ENCODE data around the gene FAM83C.

The FAM83C gene

DNA sequence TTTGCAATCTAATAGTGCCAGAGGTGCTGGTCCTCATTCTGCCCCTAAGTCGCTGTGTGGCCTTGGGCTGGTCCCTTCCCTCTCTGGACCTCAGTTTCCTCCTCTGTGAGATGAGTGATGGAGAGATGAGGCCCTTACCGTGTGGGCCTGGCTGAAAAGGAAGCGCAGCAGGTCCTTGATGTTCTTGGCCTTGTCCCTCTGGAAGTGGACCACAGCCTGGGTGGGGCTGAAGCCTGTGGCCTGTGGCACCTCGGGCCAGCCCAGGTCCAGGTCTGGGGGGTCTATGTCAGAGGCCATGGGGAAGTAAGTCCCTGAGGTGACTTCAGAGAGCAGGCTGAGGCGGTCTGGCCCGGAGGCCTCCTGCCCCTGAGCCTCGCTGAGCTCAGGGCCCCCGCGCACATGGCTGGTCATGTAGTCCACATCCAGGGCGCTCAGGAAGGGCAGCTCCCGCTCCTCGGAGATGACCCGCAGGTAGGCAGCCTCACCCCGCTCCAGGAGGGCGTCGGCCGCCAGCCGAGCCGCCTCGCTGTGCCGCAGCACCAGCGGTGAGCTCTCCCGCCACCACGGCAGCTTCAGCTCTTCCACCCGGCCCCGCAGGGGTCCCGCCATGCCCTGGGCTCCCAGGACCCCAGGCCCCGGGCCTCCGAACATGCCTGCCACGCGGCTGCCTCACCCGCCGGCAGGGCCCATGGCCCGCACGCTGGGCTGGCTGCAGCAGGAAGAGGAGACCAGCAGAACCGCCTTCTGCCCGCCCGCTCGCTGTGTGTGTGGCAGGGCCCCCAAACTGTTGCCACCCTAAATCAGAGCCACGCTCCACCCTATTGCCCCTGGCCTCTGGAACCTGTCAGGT, at the start of gene FAM83C:
TSS of gene FAM83C (minus strand) at position 772 of the 850 bp plus-strand sequence. CDS start at position 651, 121 bp downstream.
- no peak for DNase-seq

DNA sequence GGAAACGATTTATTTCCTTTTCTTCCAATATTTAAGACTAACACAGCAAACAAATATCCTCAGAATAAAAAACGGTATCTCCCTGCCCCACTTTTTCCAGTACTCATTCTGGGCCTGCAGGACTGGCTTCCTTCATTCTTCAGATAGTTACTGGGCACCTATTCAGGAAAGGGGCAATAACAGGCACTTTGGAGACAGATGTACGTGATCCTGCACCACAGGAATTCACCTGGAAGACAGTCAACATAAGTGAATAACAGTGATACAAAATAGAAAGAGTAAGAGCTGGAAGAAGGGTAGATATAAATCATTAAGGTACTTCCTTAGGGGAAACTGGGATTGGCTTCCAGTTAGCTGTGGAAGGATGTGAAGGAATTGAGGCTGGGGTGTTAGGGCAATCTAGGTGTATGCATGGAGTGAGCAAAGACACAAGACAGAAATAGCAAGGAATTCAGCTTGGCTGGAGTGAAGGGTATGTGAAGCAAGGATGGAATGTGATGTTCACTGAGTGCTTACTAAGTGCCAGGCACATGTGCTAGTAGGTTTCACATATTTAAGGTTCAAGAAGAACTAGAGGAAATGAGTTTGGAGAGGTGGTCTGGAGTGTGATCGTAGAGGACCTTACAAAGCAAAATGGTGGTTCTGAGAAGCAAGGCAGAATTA, 49.3 kb upstream of the FAM83C start:
- no peak for DNase-seq

DNA sequence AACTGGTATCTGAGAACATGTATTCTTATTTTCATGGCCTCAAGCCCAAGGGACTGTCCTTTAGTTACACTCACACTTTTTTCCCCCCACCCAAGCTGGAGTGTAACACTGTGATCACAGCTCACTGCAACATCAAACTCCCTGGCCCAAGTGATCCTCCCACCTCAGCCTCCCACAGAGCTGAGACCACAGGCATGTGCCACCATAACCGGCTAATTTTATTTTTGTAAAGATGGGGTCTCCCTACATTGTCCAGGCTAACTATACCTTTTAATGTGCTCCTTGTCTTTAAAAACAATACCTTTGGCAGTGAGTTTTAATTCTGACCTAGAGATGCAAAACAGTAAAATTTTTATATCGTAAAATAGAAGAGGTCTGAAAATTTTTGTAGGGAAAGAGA, 48.2 kb upstream of the FAM83C start:
- DNase-seq: no peak

DNA sequence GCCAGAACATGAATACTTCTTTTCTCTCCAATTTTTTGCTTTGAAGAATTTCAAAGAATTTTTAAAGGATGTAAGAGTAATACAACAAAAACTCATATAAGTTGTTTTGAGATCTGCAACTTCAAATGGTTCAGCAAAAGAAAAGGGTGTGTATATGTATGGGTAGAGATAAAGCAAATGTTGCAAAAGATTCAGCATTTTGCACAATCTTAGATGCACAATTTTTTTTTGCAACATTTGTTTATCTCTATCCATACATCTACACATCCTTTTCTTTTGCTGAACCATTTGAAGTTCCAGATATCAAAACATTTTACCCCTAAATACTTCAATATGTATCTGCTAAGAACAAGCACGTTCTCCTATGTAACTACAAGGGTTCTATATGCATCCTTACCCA, 47.4 kb upstream of the FAM83C start:
- DNase-seq: no peak

DNA sequence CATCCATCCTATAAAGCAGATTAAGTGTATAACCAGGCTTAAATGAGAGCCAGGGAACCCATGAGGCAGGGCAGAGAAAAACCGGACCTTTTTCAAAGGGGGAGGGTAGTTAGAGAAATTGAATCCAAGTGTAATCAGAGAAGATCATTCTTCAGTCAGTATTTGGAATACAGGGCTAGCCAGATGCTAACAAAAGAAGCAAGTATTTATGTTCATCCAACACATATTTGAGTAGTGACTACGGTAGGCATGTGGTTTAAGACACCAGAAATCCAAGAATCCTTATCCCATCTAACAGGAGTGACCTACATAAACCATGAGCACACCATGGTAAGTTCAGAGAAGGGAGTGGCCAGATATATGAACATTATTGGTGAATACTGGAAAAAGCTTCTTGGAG, 46.8 kb upstream of the FAM83C start:
- no peak for DNase-seq

DNA sequence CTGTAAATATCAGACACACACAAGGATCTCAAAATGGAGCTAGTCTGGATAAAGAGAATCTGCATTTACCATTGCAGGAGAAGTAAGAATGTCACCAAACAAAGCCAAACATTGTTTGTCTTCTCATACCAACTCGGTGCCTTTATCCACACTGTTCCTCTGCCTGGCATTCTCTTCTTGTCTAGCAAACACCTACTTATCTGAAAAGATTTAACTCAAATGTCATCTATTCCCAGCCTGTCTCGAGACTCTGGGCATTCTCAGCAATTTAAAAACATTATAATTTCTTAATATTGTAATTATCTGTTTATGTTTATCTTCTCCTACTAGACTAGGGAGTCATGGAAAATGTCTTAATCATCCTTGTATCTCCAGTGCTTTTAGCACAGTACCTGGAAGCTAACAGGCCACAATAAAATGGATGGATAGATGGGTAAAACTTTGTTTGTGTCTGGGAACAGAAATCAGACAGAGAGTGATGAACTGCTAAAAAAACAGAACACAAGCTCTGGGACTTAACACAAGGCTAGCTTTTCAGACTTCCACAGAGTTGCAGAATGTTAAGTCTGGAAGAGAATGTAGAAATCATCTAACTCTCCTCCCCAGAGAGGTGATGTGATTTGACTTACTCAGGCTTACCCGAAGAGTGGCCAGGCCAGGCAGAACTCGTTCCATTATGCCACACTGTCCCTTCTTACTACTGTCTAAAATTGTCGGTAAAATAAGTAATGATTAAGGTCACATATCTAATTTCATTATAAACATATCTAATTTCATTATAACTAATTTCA, 42.3 kb upstream of the FAM83C start:
- no peak for DNase-seq

DNA sequence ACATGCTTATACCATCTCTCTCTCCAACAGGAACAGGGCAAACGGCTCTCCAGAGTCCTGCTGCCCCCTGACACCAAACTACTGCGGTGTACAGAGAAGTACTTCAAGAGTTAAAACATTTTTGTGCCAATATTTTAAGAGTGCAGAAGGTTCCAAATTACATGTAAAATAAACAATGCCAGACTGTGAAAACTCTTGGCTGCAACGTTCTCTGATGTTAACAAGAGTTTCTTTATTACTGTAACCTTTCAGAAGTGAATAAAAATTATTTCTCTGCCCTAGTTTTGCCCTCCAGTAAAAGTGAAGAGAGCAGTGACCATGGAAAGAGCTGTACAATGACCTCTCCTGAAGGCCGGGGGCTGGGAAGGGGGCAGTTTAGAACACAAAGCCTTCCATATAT, 41.4 kb upstream of the FAM83C start:
- DNase-seq: no peak

DNA sequence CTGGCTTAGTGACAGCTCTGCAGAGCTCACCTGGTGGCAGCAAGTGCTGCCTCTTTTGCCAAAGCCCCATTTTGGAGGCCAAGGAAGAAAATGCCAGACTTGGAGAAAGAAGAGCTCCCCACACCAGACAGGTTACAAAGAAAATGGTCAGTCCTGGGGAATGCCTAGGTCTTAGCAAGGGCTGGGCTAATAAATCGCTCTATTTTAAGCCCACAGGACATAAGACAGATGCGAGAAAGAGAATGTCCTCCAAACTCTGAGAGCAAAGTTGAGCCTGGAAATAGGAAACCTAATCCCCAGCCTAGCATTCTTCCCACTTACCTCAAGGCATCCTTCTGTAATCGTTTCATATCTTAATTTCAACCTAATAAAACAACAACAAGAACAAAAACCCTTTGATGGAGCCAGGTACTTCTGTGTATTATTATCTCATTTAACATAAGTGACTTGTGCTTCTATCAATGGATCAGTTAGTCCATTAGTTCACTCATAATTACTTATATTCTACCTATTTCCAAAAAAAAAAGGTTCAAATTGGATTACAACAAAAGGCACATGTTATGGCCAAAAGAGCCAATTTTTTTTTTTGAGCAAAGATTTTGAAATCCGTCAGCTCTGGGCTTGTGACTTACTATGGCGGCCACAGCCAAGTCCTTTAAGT, 40.4 kb upstream of the FAM83C start:
- DNase-seq: no peak

DNA sequence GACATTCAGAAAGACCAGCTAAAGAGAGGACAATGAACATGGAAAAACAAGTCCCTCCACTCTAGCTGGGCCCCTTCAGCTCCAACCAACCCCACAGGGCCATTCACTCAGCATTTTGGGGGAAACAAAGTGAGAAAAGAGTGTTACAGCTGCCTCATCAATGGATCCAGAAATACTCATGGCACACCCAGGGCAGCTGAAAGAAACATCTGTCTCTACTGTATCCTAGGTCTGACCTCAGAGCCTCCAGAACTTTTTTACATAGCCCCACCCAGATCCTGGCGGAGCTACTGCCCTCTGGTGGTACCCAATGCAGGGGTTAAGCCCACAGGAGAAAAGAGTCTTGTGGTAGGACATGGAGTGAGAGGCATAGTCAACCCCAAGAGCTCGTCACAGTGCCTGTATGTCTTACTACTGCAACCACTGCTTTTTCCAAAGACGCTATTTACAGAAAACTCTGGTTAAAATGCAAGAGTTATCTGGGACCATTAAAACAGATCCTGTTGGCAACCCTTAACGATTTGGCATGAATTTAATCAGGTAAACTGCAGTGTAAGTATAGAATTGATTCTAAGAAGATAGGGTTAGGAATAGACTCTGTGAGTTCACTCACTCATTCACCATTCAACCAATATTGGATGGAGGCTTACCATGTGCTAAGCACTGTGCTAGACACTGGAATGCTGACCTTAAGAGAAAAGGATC, 37.4 kb upstream of the FAM83C start:
- no peak for DNase-seq

DNA sequence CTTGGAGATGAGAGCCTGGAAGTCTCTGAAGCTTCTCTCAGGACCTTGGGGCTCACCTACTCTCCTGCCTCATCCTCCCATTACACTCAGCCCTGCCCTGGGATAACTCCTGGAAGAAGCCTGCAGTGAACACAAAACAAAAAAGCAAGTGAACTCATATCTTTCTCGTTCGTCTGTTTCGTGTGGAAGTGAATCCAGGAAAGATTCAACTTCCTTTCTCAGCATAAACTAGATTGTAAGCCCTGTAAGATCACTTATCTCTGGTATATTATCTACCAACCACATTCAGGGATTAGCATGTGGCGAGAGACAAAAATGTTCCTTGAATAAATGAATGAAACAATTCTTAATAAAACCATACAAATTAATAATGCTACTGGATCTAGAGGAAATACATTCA, 36.5 kb upstream of the FAM83C start:
- no peak for DNase-seq

DNA sequence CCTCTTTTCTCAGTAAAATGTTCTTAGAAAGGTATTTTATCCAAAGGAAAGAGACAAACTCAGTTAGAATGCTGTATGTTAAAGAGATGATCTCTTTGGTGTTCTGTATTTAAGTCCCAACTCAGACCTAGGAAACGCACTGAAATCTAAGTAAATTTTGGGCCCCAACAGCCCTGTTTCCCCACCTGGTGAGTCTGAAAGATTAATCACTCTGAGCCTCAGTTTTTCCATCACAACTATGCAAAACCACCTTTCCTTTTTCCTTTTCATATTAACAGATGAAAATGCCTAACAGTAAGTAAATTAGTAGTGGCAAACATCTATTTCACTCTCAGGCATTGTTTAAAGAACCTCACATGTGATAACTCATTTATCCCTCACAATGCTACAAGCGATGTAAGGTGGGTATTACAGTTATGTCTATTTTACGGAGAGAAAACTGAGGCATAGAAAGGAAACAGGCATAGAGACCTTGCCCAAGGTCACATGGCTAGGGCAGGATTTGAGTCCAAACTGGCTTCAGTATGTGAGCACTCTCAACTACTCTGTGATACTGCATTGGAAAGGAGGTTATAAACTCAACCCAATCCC, 36.0 kb upstream of the FAM83C start:
- DNase-seq: no peak

DNA sequence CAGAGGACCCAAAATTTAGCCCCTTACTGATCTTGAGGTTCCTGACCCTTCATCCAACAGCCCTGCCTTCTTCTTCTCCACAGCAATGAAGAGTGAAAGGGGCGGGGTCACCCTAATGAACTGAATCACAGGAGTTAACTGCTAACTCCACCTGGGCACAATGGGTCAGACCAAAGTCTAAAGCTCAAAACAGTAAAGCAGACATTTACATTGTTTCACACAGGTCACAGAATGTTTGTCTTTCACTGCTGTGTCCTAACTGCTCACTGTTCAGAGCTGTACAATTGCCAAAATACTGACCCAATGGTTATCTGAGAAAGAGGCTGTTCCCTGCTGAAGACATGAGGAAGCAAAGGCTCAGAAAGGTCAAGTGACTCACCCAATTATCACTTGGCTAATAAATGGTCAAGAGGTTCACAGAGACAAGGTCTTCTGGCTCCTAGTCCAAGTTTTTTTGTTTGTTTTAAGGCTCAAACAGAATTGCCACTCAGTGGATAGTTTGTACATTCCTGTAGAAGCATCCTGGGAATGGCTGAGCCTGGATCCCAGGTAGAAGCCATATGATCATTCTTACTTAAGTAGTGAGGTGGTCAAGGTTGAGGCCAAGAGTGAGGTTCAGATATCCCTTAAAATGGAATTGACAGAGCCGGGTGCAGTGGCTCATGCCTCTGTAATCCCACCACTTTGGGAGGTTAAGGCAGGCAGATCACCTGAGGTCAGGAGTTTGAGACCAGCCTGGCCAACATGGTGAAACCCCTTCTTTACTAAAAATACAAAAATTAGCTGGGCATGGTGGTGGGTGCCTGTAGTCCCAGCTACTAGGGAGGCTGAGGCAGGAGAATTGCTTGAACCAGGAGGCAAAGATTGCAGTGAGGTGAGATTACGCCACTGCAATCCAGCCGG, 35.1 kb upstream of the FAM83C start:
- DNase-seq: no peak

DNA sequence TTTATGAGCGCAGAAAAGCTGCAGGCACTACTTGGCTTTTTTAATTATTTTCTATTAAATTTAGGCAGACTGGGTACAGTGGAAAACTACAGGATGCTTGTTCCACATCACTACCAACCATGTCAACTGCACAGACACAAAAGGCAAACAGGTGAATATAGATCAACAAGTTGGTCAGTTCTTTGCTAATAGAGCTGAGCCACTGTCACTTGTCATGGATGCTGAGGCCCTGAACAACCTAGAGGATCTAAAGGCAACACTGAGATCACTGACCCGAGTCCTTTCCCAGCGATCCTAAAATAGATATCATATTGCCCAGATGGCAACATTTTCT, 34.5 kb upstream of the FAM83C start:
- no peak for DNase-seq

DNA sequence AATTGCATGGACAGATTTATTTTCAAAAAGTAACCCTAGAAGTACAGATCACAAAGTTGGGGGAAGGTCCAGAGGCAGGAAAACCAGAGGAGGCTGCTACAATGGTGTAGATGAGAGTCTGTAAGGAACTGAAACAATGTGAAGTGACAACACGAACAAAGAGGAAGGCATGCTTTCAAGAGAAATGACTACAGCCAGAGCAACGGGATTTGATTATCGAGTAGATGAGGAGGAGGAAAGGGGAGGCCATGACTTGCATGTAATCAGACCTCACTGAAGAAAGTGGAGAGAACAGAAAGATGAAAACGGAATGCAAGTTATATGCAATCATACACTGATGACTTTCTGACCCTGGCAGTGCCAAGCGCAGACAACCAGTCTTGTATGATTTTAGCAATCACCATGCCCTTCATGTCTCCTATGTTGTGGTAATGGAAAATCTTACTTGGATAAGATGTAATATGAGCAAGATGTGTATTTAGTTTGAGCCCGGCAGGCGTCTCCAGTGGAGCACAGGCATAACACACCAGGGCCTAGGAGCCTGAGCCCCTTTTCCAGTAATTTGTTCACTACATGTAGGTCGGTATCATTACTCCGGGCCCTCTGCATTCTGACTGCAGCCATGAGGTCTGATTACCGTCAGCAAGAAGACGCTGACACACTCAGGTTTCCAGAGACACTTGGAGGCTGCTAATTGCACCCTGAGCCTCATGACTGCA, 34.0 kb upstream of the FAM83C start:
- DNase-seq: no peak

DNA sequence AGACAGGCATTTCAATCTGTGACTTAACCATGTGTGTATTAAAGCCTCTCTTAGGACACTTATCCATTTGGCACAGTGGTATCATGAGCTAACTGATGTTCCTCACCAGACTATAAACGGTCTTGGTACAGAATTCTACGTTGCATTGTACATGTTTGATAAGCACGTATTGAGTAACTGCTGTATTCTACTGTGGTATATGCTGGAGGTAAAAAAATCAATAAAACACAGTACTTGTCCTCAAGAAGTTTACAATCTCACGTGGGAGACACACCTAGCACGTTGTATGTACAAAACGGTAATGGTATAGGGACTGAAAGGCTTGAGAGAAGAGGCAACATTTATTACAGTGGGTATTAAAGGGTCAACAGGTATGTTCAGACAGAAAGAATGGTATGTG, 33.2 kb upstream of the FAM83C start:
- no peak for DNase-seq

DNA sequence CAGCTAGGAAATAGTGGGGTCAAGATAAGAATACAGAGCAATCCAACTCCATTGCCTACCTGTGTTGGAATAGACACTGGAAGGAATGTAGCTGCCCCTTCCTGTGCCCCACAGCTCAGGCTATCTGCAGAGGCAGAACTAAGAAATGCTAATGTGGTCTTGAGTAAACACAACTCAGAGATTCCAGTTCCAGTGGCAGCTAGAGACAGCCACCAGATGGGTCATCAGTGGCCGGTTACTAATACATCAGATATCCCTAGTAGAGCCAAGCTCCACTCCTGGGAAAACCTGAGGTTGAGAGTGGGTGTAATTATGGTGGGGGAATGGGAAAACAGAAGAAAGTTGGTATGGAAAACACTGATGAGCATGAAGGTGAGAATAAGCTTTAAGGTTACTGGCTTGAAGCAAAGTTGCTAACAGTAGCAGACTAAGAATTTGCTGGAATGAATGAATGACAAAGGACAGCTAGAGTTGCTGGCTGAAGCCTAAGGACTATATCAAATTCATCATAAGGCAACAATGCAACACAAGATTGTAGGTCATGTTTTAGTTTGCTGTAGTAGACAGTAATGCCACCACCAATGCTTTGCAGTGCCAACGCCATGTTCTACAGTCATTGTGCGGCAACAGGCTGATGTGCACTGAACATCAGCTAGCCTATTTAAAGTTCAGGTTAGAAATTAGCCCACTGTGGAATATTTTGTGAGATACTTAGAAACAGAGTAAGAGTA, 28.3 kb upstream of the FAM83C start:
- no peak for DNase-seq

DNA sequence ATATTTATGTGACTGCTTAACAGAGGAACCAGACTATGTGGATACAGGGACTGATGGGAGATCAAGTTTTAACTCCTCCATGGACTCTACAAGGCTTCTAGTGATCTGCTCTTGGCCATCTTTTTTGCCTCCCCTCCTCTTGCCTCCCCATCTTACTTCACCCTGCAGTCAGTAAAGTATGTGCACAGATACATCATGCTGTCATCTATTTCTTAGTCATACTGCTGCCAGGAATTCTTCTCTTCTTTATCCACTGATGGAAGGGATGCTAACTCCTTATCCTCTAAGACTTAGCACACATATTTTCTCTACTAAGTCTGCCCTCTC, 27.6 kb upstream of the FAM83C start:
- no peak for DNase-seq

DNA sequence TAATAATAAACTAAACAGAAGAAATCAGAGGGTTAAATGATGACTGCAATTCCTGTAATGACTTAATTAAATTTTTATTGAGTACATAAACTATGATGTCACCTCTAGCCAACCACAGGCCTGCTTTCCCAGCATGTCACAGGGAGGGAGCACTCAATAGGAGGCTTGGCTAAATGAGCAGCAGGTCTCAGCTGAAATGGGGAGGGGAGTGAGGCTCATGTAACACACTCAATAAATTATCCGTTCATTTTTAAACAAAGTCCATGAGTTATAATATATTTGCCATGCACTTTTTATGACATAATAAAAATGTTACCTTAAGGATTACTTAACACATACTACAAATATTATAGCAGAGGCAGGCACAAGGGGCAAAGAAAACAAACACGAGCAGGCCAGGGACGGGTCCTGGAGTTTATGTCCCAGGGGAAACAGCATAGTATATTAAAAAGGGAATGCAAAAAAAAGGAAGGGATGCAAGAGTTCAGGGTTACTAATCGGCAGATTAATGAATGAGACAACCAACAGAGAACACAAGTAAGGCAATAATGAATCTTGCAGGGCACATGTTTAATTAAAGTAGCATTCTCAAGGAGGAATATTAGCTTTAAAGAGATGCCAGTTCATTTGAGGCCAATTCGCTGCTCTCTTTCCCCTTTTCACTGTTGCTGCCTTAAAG, 27.1 kb upstream of the FAM83C start:
- DNase-seq: no peak

DNA sequence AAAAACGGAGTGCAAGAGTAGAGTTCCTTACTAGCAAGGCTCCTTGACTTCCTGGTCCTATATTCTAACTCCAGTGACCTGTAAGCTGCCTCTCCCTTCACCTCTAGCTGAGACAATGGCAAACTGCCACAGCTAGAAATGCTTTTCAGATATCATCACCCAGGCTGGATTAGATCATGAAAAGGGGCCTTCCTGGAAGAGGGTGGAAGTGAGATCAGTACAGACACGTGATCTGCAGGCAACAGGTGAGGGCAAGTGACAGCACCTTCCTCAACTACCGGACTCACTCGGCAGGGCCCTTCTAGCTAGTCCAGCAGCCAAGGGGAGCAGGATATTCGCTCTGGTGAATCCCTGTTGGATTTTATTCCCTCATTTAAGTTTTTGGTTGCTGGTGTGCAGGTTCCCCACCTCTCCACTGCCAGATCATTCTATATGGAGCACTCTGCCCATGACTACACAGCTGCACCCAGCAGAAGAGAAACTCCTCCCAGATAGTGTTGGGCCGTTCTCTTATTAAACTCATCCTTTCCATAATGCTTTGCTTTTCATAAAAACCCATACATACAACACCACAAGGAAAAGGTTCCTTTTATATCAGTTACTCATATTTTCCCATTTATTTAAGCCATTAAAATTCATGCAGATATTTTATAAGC, 26.4 kb upstream of the FAM83C start:
- no peak for DNase-seq

All from NCI-H187 (cell line).